KMS-11 (cell line): ENCODE data around the gene TAAR8.
"Not testable (repeated sequence)": the region's sequence is repeated elsewhere in the genome, so short reads cannot be mapped to it uniquely, and the experiment has no call there.

Source experiments
- H2AFZ ChIP-seq: fragments of 200-600 bp; sonication (generic); 2 replicates; pipeline ENCODE4 v1.6.1; 2016; ENCODE audit warnings: antibody characterized with exemption, mixed run types, low read depth
- H3K27ac ChIP-seq: fragments of 200-600 bp; sonication (generic); 2 replicates; pipeline ENCODE4 v1.6.1; 2016; ENCODE audit warnings: mild to moderate bottlenecking, mixed run types
- H3K27me3 ChIP-seq: fragments of 200-600 bp; sonication (generic); 2 replicates; pipeline ENCODE4 v1.6.1; 2017; ENCODE audit warnings: mild to moderate bottlenecking, low read depth, mixed run types, moderate library complexity; ENCODE audit not compliant: insufficient read depth
- H3K36me3 ChIP-seq: fragments of 200-600 bp; sonication (generic); 2 replicates; pipeline ENCODE4 v1.6.1; 2017; ENCODE audit warnings: mild to moderate bottlenecking, mixed run types; ENCODE audit not compliant: insufficient read depth
- H3K4me1 ChIP-seq: fragments of 200-600 bp; sonication (generic); 2 replicates; pipeline ENCODE4 v1.6.1; 2016; ENCODE audit warnings: mild to moderate bottlenecking, low read depth, mixed run types; ENCODE audit not compliant: poor library complexity, severe bottlenecking
- H3K4me2 ChIP-seq: fragments of 200-600 bp; sonication (generic); 2 replicates; pipeline ENCODE4 v1.7.0; 2016; ENCODE audit warnings: mild to moderate bottlenecking, mixed run types
- H3K4me3 ChIP-seq: fragments of 200-600 bp; sonication (generic); IDR thresholded peaks from 2 replicates; pipeline ENCODE4 v1.6.1; 2017; ENCODE audit warnings: low read depth, low read length, mixed read lengths; ENCODE audit not compliant: insufficient read depth
- H3K79me2 ChIP-seq: fragments of 200-600 bp; sonication (generic); 2 replicates; pipeline ENCODE4 v1.6.1; 2016; ENCODE audit warnings: low read depth, mixed run types; ENCODE audit not compliant: insufficient read depth
- H3K9ac ChIP-seq: fragments of 200-600 bp; sonication (generic); 2 replicates; pipeline ENCODE4 v1.6.1; 2016; ENCODE audit warnings: mild to moderate bottlenecking, mixed run types
- H4K20me1 ChIP-seq: fragments of 200-600 bp; sonication (generic); 2 replicates; pipeline ENCODE4 v1.6.1; 2016; ENCODE audit warnings: mild to moderate bottlenecking, mixed run types; ENCODE audit not compliant: insufficient read depth
- TF ChIP-seq, protein P1 (sequence below): fragments of 200-600 bp; sonication (generic); conservative IDR thresholded peaks from 2 replicates; pipeline ENCODE4 v1.6.1; 2017; ENCODE audit warnings: low read depth, mild to moderate bottlenecking, antibody characterized with exemption, low read length, moderate library complexity, mixed read lengths

TAAR8 gene

GRCh38 chr6:132530293-132530974 lies 22.0 kb upstream of the TAAR8 start:
- Histone ChIP-seq H3K4me2 (no peak overlapping the region), H3K27me3 (no peaks in the 10 kb centered on the region), H3K27ac (no peak overlapping the region), H3K79me2 (no peaks in the 10 kb centered on the region), H3K4me1 (no peaks in the 10 kb centered on the region), H3K4me3 (no peak overlapping the region), H3K36me3 (no peaks in the 10 kb centered on the region), H3K9ac (no peak overlapping the region), H2AFZ (peak overlapping the region; percentile 41; the same call in 1 of the 2 replicates), H4K20me1 (no peaks in the 10 kb centered on the region)
- TF ChIP-seq, protein P1, sequence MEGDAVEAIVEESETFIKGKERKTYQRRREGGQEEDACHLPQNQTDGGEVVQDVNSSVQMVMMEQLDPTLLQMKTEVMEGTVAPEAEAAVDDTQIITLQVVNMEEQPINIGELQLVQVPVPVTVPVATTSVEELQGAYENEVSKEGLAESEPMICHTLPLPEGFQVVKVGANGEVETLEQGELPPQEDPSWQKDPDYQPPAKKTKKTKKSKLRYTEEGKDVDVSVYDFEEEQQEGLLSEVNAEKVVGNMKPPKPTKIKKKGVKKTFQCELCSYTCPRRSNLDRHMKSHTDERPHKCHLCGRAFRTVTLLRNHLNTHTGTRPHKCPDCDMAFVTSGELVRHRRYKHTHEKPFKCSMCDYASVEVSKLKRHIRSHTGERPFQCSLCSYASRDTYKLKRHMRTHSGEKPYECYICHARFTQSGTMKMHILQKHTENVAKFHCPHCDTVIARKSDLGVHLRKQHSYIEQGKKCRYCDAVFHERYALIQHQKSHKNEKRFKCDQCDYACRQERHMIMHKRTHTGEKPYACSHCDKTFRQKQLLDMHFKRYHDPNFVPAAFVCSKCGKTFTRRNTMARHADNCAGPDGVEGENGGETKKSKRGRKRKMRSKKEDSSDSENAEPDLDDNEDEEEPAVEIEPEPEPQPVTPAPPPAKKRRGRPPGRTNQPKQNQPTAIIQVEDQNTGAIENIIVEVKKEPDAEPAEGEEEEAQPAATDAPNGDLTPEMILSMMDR = peak; percentile 66

GRCh38 chr6:132534546-132534945 lies 17.9 kb upstream of the TAAR8 start:
- H3K4me2 ChIP-seq, H3K79me2 ChIP-seq, H3K36me3 ChIP-seq, H3K4me1 ChIP-seq, H3K27ac ChIP-seq, H3K27me3 ChIP-seq, H3K4me3 ChIP-seq, H4K20me1 ChIP-seq, H2AFZ ChIP-seq, H3K9ac ChIP-seq: not testable (repeated sequence)

DNA sequence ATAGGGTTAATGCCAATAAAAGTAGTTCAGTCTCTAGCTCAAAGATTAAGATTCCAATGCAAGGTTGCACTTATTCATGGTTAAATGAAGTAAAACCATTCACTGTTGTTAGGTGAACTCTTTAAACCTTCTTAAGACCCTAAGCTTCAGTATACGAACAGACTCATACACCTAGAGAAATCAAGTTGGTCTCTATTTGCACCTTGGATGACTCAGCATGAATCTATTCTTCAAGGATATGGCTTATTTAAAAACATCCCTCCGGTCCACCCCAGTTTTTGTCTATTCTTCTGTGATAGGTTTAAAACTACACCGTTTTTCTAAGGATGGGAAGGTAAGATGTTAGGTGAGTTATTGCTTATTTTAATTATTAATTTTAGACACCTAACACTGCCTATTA lies 15.3 kb upstream of the TAAR8 start:
- TF ChIP-seq, protein P1 = no peak
- Histone ChIP-seq H3K4me1 (no peaks in the 10 kb centered on the region), H3K79me2 (no peaks in the 10 kb centered on the region), H2AFZ (no peak overlapping the region), H3K4me3 (no peak overlapping the region), H3K36me3 (no peaks in the 10 kb centered on the region), H3K27ac (no peak overlapping the region), H3K9ac (no peak overlapping the region), H4K20me1 (no peaks in the 10 kb centered on the region), H3K27me3 (no peaks in the 10 kb centered on the region), H3K4me2 (no peak overlapping the region)

DNA sequence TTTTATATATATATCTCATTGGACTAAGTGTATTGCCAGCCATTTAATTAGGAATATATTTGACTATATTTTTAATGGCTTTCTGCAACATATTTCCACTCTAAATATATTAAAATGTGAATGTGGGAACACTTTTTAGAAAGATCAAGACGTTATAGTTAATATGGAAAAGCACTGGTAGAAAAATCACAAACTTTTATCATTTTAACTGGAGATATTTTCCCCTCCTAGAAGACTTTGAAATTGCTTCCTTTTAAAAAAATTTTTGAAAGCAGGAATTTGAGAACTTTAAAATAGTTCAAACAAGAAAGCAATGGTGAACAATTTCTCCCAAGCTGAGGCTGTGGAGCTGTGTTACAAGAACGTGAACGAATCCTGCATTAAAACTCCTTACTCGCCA lies 14.5 kb upstream of the TAAR8 start, which contains the start of gene TAAR9:
TAAR9 (plus strand) TSS at position 301 of the 400 bp plus-strand sequence; CDS start at position 314, 13 bp downstream.
- H3K27ac ChIP-seq = no peak within 1 kb of the TSS
- TF ChIP-seq, protein P1 = no peak
- H3K4me1 ChIP-seq = no peaks in the 10 kb centered on the region
- H3K27me3 ChIP-seq = no peaks in the 10 kb centered on the region
- no peaks in the 10 kb centered on the region for H3K79me2 ChIP-seq
- H3K4me2 ChIP-seq = no peak within 1 kb of the TSS
- no peak within 1 kb of the TSS for H3K9ac ChIP-seq
- no peaks in the 10 kb centered on the region for H3K36me3 ChIP-seq
- H4K20me1 ChIP-seq = no peaks in the 10 kb centered on the region
- H2AFZ ChIP-seq = no peak within 1 kb of the TSS
- H3K4me3 ChIP-seq = no peak within 1 kb of the TSS

DNA sequence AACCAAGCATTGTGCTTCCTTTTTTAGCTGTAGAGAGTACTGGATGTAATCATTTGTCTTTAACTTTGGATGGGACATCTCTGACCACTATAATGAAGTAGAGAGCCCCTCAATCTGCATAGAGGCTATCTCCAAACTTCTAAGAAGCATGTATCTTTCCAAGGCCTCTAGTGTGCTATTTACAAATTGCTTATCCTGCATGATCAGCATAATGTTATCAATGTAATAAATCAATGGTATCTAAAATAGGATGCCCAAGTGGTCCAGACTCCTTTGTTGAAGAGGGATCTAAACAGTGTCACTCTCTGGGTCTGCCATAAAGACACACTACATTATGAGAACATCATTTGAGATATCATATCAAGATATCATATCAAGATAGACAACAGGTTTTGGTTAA lies 7.6 kb upstream of the TAAR8 start:
- Histone ChIP-seq H3K36me3 (no peaks in the 10 kb centered on the region), H3K9ac (no peak overlapping the region), H3K27ac (no peak overlapping the region), H3K27me3 (no peaks in the 10 kb centered on the region), H2AFZ (no peak overlapping the region), H4K20me1 (no peaks in the 10 kb centered on the region), H3K4me2 (no peak overlapping the region), H3K79me2 (no peaks in the 10 kb centered on the region), H3K4me3 (no peak overlapping the region), H3K4me1 (no peaks in the 10 kb centered on the region)
- TF ChIP-seq, protein P1 = no peak
